SK-N-SH (cell line): ENCODE data around the gene CPLX1.
"Not testable (repeated sequence)": the region's sequence is repeated elsewhere in the genome, so short reads cannot be mapped to it uniquely, and the experiment has no call there.

ENCODE experiments used
- JUND ChIP-seq: IDR thresholded peaks from 2 replicates; pipeline ENCODE4 v1.4.0; 2012
- MEF2A ChIP-seq: IDR thresholded peaks from 2 replicates; pipeline ENCODE4 v1.4.0; 2012; ENCODE audit warnings: low read depth, borderline replicate concordance
- MXI1 ChIP-seq: IDR thresholded peaks from 2 replicates; pipeline ENCODE4 v1.6.1; 2012; ENCODE audit warnings: mild to moderate bottlenecking, low read depth, low read length, improper control_type of control experiment
- RAD21 ChIP-seq: IDR thresholded peaks from 2 replicates; pipeline ENCODE4 v1.6.1; 2012; ENCODE audit warnings: mild to moderate bottlenecking, low read length
- TAF1 ChIP-seq: IDR thresholded peaks from 2 replicates; pipeline ENCODE4 v1.6.1; 2012; ENCODE audit warnings: low read depth, mild to moderate bottlenecking, low read length, moderate library complexity, borderline replicate concordance
- TF ChIP-seq, protein P1 (sequence below): IDR thresholded peaks from 2 replicates; pipeline ENCODE4 v1.4.0; 2012; ENCODE audit warnings: low read depth
- TF ChIP-seq, protein P2 (sequence below): fragments of 200-600 bp; sonication (generic); IDR thresholded peaks from 2 replicates; pipeline ENCODE4 v1.6.1; 2017; ENCODE audit warnings: antibody characterized with exemption, mild to moderate bottlenecking, moderate library complexity

DNA sequence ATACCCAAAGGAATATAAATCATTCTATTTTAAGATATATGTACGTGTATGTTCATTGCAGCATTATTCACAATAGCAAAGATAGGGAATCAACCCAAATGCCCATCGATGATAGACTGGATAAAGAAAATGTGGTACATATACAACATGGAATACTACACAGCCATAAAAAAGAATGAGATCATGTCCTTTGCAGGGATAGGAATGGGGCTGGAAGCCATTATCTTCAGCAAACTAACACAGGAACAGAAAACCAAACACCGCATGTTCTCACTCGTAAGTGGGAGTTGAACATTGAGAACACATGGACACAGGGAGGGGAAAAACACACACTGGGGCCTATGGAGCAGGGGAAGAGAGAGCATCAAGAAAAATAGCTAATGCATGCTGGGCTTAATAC is 18.9 kb downstream of the CPLX1 start:
- not testable (repeated sequence) for TF ChIP-seq MEF2A, JUND, RAD21, TAF1, MXI1
- TF ChIP-seq, protein P1, sequence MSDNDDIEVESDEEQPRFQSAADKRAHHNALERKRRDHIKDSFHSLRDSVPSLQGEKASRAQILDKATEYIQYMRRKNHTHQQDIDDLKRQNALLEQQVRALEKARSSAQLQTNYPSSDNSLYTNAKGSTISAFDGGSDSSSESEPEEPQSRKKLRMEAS = not testable (repeated sequence)
- TF ChIP-seq, protein P2, sequence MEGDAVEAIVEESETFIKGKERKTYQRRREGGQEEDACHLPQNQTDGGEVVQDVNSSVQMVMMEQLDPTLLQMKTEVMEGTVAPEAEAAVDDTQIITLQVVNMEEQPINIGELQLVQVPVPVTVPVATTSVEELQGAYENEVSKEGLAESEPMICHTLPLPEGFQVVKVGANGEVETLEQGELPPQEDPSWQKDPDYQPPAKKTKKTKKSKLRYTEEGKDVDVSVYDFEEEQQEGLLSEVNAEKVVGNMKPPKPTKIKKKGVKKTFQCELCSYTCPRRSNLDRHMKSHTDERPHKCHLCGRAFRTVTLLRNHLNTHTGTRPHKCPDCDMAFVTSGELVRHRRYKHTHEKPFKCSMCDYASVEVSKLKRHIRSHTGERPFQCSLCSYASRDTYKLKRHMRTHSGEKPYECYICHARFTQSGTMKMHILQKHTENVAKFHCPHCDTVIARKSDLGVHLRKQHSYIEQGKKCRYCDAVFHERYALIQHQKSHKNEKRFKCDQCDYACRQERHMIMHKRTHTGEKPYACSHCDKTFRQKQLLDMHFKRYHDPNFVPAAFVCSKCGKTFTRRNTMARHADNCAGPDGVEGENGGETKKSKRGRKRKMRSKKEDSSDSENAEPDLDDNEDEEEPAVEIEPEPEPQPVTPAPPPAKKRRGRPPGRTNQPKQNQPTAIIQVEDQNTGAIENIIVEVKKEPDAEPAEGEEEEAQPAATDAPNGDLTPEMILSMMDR = not testable (repeated sequence)
